GM21786 (cell line): ENCODE measurements around the gene HMGA1.

ENCODE experiments used
- ATAC-seq: cut with Tn5 transposase; IDR thresholded peaks from one replicate; pipeline ENCODE4 v1.9.1; 2021; ENCODE audit not compliant: unreplicated experiment

HMGA1 gene, protein sequence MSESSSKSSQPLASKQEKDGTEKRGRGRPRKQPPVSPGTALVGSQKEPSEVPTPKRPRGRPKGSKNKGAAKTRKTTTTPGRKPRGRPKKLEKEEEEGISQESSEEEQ

DNA sequence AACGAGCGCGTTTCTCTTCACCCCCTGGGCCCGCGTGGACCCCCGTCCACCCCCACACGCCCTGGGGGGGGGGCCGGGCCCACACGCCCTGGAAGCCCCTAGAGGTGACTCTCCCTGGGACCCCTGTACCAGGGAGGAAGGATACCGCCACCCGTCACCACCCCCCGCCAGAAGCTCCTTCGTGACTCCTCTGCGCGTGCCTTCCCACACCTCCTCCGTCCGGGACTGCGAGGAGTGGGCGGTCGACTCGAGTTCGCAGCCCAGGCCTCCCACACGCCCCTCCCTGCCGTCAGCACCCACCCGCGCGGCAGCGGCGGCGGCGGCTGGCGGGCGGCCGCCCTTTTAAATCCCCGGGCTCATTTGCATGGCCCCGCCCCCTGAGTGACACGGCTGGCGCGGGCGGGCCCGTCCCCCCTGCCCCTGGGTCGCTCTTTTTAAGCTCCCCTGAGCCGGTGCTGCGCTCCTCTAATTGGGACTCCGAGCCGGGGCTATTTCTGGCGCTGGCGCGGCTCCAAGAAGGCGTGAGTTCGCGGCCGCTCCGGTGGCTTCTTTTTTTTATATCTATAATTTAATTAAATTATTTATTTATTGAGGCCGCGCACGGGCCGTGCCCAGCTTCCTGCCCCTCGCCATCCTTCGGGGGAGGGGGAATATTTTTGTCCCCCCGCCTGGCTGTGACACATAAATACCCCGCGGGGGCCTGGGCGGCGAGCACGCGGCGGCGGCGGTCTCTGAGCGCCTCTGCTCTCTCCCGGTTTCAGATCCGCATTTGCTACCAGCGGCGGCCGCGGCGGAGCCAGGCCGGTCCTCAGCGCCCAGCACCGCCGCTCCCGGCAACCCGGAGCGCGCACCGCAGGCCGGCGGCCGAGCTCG is at the start of gene HMGA1:
Gene HMGA1, plus strand, starts transcription at position 431 of the 873 bp plus-strand sequence. CDS start 3,908 bp downstream, outside the sequence.
- ATAC-seq: peak; percentile 63

DNA sequence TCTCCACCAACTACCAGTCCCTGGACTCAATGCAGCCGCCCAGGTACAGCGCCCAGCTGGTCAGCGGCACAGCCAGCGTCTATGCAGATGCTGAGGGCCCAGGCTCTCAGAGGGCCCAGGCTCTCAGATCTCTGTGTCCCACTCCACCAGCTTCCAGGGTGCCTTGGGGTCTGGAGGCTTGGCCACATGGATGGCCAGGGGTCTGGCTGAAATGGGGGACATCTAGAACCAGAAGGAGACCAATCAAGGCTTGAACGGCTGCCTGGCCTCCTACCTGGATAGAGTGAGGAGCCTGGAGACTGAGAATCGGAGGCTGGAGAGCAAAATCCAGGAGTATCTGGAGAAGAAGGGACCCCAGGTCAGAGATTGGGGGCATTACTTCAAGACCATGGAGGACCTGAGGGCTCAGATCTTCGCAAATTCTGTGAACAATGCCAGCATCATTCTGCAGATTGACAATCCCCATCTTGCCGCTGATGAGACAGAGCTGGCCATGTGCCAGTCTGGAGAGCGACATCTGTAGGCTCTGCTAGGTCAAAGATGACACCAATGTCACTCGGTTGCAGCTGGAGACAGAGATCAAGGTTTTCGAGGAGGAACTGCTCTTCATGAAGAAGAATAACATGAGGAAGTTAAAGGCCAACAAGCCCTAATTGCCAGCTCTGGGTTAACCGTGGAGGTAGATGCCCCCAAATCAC is 46.7 kb upstream of the HMGA1 start:
- ATAC-seq: no peak

DNA sequence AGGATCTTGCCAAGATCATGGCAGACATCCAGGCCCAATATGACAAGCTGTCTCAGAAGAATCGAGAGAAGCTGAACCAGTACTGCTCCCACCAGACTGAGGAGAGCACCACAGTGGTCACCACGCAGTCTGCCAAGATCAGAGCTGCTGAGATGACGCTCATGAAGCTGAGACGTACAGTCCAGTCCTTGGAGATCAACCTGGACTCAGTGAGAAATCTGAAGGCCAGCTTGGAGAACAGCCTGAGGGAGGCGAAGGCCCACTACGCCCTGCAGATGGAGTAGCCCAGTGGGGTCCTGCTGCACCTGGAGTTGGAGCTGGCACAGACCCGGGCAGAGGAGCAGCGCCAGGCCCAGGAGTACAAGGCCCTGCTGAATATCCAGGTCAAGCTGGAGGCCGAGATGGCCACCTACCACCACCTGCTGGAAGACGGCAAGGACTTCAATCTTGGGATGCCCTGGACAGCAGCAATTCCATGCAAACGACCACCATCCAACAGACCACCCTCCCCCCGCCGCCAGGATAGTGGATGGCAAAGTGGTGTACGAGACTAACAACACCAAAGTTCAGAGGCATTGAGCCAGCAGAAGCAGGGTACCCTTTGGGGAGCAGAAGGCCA is 46.1 kb upstream of the HMGA1 start:
- no peak for ATAC-seq

DNA sequence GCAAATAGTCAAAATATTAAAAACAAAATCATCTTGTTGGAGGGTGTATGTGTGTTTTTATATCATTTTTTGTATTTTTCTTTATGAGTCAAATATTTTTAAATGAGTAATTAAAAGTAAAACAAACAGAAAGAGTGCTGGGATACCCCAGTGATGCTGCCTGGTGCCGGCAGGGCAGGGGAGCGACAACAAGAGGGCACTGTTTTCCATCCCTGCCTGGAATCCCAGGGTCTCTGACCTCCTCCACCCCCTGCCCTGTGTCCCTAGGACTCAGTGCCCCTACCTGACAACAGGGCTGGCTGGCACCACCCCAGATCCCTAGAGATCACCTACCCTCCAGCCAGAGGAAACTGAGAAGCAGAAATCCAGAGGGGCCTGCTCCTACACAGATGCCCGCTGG is 41.9 kb upstream of the HMGA1 start:
- no peak for ATAC-seq

DNA sequence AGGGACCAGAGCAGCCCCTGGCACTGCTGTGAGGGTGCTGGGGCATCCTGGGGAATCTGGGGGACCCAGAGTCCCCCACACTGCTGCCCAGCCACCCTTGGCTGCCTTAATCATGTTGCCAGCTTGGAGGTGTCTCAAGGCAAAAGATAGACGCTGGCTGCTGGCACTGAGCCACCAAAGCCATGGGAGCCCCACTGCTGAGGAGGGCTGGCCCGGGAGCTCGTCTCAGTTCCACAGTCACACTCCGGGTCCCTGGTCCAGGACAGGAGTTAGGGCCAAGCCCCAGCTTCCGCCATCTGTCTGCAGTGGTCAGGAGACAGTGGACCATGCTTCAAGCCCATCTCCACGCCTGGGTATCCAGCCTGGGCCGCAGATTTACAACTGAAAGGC is 41.0 kb upstream of the HMGA1 start:
- no peak for ATAC-seq

DNA sequence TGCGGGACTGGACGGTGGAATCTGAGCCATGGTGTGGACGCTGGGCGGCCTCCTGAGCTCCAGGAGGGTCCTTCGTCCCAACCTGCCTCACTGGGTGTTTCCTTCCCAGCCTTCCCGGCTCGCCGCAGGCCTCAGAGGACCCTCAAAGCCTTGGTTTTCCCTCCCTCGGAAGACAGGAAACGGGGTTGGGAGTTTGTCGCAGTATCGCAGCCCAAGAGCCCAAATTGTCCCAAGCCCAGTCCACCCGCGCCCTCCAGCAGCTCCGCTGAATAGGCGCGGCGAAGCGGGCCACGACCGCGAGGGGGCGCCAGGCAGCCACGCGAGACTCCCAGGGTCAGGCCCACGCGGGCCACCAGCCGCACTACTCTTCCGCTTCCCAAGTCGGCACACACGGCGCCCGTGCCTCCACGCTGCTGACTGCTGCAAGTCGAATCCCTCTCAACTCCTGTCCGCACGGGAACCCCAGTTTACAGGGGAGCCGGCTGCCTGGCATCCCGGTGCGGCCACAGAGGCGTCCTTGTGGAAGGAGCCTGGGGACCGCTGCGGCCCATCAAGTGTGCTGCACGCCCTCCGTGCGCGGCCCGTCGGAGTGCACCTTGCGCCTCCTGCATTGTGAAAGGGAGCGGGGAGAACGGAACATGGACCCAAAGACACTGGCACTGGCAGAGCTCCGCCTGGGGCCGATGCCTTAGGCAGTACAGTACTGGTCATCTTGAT is 40.4 kb upstream of the HMGA1 start:
- ATAC-seq: peak; percentile 53

DNA sequence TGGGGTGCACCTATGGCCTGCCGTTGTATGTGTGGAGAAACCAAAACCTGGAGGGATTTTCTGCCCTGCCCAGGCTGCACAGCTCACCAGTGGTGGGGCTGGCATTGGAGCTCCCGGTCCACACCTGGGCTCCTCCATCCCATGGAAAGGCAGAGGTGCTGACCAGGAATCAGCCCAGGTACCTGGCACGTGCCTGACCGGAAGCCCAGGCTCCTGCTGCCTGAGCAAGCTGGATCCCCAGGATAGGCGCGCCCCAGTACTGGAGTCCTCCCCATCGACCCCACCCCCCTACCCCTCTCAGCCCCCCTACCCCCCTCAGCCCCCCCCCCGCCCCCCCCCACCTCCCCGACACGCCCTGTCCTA is 39.9 kb upstream of the HMGA1 start:
- no peak for ATAC-seq

DNA sequence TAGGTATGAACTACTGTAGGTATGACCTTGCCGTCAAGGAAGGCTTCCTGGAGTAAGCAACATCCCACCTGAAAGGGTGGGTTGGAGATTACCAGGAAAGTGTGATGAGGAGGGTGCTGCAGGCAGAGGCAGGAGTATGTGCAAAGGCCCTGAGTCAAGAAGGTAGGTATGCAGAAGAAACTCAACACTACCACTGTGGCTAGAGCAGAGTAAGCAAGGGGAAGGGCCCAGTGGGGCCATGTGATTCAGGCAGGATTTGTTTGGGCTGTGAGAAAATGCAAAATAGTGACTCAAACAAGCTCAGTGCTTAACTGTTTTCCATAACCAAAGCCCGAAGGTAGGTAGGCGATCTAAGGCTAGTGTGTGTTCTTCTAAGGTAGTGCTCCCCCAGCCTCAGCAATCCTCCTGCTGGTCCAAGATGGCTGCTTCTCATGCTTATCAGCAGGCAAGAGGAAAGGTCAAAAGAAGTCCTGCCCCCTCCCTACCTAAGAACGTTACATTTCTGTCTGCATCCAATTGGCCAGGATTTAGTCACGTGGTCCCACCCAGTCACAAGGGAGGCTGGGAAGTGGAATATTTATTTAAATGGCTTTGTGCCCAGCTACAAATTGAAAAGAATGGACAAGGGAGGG is 36.2 kb upstream of the HMGA1 start:
- no peak for ATAC-seq

DNA sequence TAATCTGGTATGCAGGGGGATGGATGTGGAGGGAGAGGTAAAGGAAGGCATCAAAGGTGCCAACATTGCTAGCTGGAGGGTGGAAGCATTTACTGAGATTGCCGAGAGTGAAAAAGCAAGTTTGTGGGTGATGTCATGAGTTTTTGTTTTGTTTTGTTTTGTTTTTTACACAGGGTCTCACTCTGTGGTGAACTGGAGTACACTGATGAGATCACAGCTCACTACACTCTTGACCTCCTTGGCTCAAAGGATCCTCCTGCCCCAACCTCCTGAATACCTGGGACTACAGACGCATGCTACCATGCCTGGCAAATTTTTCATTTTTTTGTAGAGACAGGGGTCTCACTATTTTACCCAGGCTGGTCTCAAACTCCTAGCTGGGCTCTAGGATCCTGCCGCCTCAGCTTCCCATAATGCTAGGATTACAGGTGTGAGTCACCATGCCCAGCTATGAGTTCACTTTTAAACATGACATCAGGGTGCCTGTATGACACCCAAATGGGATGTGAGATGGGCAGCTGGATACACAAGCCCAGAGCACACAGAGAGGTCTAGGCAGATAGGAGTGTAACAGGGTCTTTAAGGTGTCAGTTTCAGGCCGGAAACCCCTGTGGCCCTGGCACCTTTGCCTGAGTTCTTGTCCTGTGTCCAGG is 35.1 kb upstream of the HMGA1 start:
- ATAC-seq: no peak

DNA sequence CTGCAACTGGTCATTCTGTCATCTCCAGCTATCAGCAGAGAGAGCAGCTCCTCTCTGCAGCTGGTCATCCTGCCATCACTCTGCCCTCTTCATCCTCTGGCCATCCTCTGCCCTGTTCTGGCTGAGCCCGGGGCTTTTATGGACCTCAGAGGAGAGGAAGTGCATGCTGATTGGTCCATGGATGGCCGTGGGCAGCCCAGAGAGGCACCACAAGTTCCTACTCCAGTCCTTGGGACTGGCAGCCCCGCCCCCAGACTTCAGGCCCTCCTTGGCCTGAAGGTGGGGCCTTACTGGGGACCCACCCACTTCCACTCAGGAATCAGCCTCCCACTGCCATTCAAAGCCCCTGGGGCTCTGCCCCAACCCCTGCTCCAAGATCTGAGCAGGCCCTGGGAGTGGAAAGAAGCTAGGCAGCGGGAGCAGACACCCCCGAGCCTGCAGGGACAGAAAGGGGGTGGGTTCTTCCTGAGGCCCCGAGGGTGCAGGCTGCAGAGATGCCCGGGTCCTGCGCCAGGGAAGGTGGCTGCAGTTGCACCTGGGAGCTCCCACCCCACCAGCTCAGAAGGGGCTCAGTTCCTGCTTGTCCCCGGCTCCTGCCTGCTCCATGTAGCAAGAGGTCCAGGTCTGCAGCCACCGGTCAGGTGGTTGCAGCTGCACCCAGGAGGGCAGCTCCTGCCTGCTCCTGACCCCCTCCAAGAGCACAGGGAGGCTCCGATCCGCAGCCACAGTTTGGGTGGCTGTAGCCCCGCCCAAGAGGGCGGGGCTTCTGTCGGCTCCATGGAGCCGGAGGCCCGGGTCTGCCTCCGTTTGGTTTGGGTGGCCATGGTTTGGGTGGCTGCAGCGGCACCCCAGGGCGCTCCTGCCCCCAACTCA is 34.1 kb upstream of the HMGA1 start:
- ATAC-seq: no peak

DNA sequence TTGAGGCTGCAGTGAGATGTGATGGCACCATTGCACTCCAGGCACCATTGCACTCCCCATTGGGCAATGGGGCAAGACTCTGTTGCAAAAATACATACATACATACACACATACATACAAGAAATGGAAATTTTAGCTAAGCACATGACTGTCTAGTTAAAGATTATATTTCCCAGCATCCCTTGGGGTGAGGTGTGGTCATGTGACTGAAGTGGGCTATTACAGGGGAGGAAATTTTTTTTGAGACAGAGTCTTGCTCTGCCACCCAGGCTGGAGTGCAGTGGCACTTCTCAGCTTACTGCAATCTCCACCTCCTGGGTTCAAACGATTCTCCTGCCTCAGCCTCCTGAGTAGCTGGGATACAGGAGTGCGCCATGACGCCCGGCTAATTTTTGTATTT is 32.0 kb upstream of the HMGA1 start:
- no peak for ATAC-seq

DNA sequence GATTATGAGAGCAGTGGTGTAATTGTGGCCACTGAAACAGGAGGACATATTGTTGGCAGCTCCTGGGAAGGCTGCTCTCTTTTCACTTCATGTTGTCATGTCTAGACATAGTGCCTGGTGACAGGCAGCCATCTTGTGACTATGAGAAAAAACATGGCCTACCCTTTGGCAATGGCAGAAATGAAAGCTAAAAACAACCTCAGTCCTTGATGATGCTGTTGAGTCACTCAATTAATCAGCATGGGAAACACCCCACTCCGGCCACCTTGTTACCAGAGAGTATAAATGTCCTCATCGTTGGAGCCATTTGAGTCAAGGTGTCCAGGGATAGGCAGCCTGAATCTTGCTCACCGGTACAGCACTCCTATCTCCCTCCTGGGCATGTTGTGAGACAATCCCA is 31.2 kb upstream of the HMGA1 start:
- no peak for ATAC-seq

DNA sequence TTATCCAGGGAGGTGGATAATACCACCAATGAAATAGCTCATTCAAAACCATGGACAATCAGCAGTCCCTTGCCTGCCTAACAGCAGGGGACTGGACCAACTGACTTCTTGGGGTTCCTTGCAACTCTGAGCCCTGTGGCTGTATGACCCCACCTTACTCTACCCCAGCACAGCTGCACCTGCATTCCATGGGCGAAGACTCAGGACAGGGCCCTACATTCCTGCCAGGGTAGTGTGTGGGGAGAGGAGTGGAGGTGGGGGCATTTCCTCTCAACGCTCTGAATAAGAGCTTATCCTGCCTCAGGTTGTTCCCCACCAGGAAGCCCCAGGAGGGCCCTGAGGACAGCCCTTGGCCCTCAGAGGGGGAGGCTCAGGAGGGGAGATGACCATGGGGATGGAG is 30.8 kb upstream of the HMGA1 start:
- no peak for ATAC-seq

DNA sequence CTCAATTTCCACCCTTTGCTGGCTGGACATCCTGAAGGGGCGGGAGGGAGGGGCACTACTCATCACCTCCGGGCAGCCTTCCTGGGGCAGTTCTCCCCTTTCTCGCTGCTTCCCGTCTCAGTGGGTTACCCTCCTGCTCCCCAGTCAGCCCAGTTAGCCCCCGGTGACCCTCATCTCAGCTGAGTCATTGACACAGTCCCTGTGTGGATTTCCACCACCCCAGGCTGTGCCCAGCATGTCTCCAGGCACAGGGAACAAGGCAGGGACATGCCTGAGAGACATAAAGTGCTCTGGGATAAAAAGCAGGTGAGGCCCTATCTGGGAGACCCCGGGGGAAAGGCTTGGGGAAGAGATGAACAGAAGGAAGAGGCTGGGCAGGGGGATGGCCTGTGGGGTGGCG is 29.9 kb upstream of the HMGA1 start:
- no peak for ATAC-seq

DNA sequence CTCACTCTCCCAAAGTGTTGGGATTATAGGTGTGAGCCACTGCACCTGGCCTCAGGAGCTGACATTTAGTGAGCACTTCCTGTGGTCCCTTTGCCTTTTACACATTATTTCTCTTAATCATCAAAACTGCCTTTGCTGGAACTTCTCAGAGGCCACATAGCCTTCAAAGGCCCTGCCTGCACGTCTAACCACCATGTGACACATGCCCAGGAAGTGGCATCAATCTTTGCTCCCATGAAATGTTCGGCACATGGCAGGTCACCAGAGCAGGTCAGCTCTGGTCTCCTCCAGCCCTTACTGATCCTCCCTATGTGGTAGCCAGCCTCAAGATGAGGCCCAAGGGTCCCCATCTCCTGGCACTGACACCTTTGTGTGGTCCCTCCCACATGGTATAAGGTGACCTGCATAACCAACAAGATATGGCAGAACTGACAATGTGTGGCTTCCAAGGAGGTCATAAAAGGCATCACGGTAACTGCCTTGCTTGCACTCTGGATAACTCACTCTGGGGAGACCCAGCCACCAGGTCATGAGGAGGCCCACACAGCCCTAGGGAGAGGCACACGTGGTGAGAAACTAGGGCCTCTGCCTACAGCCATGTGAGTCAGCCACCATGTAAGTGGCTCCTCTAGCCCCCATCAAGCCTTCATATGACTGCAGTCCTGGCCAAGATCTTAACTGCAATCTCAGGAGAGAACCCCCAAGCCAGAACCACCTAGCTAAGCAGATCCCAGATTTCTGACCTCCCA is 28.8 kb upstream of the HMGA1 start:
- ATAC-seq: no peak

DNA sequence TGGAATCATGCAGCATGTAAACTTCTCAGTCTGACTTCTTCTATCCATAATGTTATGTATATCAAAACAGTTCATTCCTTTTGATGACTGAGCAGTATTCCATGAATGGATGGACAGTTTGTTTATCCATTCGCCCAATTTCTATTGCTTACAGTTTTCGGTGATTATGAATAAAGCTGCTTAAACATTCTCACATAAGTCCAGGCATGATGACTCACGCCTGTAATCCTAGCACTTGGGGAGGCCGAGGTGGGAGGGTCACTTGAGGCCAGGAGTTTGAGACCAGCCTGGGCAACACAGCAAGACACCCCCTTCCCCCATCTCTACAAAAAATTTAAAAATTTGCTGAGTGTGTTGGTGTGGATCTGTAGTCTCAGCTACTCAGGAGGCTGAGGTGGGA is 22.9 kb upstream of the HMGA1 start:
- no peak for ATAC-seq

DNA sequence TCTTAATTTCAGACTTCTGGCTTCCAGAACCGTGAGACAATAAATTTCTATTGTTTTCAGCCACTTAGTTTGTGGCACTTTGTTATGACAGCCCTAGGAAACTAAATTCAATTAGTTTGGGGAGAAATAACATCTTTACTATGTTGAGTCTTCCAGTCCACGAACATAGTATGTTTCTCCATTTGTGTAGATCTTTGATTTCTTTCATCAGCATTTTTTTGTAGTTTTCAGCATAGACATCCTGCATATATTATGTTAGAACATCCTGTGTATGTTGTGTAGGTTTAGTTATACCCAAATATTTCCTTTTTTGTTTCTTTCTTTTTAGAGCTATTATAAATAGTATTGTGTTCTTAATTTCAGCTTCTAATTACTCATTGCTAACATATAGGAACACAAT is 18.0 kb upstream of the HMGA1 start:
- no peak for ATAC-seq

DNA sequence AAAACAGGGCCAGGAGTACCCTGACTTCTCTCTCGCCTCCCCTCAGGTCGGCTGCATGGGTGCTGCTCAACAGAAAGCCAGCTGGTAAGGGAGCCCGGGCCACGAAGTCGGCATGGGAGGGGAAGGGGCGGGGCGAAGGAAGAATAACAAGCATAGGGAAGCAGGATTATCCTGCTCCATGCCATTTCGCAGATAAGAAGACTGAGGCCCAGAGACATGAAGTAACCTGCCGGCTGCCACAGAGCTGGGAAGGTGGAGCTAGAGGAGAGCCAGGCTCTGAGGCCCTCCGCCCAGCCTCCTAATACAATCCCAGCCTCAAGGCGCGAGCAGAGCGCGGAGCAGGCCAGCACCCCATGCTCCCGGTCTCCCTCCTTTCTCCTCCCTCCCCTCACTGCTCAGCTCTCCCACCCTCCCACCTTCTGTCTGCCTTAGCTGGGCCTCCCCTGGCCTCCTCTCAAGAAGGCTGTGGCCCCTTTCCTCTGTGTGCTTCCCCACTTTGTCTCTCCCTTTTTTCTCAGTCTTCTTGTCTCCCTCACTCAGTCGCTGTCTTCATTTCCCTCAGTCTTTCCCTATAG is 13.2 kb upstream of the HMGA1 start:
- no peak for ATAC-seq
